Measurements from ENCODE around the gene RAP2A.

Gene RAP2A

DNA sequence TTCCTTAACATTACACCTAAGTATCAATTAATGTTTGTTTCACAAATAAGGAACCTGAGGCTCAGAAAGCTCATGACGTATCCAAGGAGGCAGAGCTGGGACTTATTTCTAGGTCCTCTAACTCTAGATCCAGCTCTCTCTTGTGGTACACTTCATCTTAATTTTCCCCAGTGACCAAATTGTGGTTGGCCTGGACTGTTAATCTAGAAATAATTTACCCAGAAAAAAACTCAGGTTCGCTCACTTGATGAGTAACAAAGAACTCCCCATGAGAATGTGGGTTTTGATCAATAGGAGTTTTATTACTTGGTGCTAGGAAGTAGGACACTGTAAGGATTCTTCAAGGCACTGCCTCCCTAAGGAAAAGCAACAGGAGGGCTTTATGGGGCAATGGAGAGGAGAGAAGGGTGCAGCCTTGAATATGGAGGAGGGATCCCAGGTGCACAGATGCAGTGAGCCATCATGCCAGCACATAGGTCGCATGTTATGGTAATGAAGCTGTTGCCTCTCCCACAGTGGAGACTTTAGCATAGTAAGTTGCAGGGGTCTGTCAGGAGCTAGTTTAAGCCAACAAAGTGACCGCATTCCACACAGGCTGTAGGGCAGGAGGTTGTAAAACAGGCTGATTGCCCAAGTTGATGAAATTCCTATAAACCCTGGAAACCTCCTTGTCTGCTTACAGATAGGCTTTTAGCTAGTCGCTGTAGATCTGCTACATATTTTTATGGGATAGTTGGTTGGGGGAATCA lies 14.7 kb downstream of the RAP2A start:
- no peak for DNase-seq (ENCODE audit: low read depth, low spot score)

DNA sequence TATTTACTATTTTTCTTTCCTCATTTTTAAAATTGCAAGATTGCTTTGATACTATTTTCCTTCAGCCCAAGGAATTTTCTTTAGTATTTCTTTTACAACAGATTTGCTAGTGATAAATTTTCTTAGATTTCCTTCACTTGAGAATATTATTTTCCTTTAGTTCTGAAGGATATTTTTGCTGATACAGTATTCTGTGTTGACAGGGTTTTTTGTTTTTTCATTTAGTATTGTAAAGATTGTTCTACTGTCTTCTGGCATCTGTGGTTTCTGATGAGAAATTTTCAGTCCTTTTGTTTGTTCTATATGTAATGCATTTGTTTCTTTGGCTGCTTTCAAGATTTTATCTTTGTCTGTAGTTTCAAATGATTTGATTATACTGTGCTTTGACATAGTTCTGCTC lies 20.7 kb downstream of the RAP2A start:
- no peak for DNase-seq (ENCODE audit: low read depth, low spot score)

DNA sequence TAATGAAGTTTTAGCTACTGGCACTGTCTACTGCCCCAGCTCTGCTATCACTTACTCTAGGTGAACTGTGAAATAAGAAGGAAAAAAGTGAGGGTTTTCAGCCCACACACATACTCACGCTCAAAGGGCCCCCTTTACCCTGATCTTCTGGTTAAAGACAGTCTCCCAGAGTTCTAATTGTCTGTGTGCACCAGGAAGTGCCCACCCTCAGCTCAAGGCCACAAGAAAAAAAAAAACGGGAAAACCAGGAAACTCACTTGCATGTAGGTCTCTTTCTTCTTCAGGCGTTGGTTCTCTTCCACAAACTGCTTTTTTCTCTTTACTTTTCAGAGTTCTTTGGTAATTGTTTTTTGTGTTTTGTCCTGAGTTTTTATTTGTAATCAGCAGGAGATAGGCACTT lies 22.1 kb downstream of the RAP2A start:
- DNase-seq (ENCODE audit: low read depth, low spot score), result no peak

DNA sequence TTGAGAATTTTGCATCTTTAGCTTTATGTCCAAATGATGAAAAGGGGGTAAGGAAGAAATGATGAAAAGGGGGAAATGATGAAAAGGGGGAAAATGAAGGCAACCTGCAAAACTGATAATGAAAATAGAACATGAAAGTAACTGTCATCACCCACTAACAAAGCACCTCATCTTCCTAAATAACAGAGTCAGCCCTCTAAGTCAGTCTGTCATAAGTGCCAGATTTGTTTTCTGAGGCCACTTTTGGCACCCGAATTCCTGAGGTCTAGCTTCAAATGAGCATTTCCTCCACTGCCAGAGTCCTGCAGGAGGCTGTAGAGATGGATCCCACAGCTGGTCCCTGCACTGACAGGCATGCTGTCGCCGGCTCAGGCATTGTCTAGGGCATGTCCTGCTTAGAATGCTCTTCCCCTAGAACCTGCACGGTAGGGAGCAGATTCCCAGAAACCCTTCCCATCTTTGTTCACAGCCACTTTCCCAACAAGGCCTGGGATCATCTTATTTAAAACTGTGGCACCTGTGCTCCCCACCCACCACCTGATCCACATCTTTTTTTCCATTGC lies 25.3 kb downstream of the RAP2A start:
- DNase-seq (ENCODE audit: low read depth, low spot score), result no peak

DNA sequence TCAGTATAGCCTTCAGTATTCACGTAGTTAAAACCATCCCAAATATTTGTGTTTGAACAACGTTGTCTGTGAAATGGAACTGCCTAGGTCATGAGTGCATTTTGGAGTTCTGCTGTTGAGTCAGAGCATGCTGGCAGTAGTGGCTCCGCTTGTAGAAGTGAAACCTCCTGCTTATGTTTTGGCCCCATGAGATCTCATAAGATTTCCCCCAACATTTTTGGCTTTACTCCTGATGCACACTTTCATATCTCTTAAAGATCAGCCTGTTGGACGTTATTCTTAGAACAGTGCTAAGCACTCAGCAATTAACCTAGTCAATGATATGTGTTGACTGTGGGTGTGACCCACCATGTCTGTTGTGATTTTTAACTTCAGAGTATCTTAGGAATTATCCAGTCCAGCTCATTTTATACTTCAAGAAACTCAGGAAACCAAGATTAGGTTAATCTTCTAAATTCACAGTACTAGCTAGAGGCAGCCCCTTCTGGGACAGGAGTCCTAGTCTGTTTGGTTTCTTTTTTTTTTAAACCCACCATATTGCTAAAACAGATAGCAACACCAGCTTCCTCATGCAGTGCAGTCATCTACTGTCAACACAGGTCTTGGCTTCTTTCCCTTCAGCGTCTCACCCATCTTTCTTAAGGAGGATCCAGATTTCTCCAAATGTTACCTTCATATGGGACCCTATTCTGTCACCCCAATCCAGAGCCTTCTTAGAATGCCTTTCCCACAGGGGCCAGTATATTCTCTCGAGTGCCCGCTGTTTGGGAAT lies 26.2 kb downstream of the RAP2A start:
- DNase-seq (ENCODE audit: low read depth, low spot score), result no peak

DNA sequence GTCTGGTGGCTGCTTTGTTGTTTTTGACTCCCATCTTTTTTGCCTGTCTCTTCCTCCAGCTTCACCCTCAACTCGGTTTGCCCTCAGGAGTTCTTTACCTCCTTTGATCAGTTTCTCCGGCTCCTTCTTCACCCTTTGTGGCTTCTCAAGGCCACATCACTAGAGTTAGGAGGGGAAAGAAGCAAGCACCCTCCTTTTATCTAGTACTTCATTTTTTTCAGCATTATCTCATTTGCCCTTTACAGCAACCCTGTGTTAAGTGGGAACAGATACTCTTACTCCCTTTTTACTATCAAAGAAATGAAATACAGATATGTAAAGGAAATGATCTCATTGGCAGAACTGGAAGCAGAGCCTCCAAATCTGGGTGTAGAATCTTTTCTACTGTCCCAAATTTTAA lies 26.9 kb downstream of the RAP2A start:
- no peak for DNase-seq (ENCODE audit: low read depth, low spot score)

DNA sequence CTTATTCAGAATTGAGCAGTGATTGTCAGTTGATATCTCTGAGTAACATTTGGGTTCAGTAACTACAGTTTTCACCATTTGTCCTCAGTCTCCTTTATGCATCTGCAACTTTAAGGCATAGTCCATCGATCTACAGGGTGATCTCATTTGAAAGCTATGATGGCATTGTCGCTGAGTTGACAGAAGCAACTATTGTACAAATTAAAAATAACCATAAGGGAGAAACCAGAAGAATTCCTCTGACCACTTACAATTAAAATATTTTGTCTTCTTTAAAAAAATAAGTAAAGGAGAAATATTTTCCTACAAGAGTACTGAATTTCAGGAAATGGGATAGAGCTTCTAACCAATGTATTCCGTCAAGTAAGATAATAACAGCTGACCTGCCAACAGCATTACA lies 30.6 kb downstream of the RAP2A start:
- no peak for DNase-seq (ENCODE audit: low read depth, low spot score)

DNA sequence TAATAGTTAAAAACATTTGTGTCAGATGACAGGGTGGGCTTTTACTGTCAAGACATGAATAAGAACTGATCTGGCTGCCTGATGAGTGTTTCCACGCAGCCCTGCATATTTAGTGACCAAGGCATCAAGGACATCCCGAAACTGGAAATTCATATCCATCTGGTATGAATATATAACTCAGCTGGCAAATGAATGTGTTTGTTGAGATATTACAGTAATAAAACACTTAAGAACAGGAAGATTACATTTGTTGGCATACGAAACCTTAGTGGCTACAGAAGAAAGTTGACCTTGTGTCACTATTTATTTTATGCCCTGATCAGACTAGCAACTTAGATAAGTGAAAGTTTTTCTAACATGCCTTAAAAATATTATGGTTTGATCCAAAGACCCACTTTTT lies 32.8 kb downstream of the RAP2A start:
- DNase-seq (ENCODE audit: low read depth, low spot score), result no peak

DNA sequence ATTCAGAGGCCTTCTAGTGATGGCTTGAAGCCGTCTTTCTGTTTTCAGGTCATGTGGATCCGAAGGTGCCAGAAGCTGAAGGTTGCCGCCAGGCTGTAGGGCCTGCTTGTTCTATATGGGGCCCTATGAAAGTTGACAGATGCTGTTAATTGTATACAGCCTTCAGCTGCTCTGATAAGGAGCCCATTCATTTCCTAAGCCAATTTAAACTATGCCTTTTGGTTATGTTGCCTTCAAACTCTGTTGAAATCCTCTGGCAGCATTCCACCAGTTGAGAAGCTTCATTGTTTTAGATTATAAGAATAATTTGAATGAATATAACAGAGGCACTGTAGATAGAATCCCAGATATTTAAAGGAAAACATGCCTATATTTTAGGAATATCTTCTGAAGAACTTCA lies 34.4 kb downstream of the RAP2A start:
- DNase-seq (ENCODE audit: low read depth, low spot score), result no peak

DNA sequence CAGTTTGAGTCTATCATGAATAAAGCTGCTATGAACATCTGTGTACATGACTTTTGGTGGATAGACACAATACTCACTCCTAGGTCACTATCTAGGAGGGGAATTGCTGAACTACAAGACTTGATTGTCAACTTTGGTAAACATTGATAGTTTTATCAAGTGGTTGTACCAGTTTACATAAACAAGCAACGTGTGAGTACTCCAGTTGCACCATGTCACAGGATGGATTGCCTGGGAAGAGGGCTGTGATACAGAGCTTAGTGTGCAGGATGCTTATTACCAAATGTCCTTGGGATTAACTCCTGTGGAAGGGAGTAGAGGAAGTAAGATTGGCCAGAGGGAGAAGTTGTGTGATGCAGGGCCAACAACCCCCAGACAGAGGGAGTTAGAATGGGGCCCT lies 37.7 kb downstream of the RAP2A start:
- no peak for DNase-seq (ENCODE audit: low read depth, low spot score)

DNA sequence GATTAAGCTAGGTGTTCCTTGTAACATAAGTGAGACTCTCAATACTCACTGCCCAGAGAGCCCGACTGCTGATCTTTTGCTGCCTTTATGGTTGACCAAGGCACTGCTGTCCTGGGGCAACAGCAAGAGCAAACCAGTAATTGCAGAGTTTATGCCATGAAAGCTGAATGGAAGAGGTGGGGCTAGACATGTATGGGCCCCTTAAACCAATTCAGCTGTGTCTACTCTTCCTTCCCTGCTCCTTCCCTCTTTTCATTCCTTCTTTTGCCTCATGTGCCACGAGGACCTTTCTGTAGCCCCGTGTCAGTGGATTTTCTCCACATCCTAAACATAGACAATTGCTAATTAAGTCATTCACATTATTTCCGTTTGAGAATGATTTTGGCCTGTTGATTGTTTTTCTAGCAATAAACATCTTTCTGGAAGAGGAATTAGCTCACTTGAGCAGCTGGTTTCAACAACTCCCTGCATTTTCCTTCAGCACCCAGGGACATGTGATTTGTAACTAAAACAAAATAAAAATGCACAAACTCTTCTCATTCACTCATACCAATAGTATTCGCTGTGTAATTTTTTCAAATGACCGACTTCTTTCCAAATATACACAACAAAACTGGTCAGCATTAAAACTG lies 40.5 kb downstream of the RAP2A start:
- DNase-seq (ENCODE audit: low read depth, low spot score), result no peak

DNA sequence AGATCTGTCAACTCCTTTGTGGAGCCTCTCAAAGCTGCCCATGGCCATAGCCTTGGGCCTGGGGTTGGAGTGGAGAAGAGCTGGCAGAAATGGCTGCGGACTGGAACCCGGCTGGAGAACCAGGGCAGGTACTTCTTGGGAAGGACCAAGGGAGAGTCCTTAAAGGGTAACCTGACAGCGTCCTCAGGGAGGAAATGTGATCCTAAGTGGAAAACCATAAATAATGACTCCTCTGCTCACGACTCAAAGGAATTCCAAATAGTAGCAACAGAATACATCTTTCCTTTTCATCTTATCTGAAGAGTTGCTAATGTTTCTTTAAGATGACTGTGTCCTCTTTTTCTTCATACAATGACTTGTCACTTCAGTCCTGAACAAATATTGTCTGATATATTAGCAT lies 41.0 kb downstream of the RAP2A start:
- DNase-seq (ENCODE audit: low read depth, low spot score), result no peak

DNA sequence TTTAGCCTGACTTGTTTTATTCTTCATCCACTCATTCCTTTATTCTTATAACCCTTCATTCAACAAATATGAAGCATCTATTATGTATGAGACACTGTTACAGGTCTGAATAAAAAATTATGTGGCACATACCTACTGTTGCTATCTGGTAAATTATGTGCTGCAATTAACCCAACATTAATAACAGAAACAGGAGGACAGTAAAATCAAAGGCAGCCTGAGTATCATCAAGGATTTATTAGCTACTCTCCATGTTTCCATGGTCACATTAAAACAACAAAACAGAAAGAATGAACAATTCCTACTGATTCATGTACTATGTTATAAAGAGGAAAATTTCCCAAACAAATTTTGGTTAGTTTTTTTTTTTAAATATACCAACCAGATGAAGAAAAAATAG lies 43.9 kb downstream of the RAP2A start:
- no peak for DNase-seq (ENCODE audit: low read depth, low spot score)

DNA sequence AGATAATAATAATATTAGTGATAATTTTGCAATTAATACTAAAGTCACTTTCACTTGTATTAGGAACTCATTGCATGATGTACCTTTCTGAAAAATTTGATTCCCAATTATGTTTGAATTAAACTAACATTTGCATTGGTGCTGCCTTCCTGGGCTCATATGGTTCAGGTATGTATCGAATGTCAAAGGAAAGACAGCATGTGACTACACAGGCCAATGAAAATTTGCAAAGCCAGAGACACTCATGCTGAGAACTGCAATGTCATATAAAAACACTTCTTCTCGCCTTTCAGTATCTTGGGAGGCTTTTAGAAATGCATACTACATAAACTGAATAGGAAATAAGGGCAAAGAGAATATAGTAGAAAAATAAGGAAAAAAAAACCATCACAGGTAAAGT lies 44.3 kb downstream of the RAP2A start:
- no peak for DNase-seq (ENCODE audit: low read depth, low spot score)

DNA sequence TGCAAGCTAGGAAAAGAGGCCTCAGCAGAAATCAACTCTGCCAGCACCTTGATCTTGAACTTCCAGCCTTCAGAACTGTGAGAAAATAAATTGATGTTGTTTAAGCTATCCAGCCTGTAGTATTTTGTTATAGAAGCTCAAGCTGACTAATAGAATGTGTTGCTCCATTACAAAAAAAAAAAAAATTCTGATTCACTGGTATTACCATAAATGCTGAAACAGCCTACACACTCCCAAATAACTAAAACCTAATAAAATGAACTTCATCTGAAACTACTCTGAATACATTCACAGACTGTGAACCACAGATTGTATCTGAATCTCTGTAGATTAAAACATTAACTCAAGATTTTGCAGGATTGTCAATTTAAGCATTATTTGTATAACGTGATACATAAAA lies 49.5 kb downstream of the RAP2A start:
- DNase-seq (ENCODE audit: low read depth, low spot score), result no peak

DNA sequence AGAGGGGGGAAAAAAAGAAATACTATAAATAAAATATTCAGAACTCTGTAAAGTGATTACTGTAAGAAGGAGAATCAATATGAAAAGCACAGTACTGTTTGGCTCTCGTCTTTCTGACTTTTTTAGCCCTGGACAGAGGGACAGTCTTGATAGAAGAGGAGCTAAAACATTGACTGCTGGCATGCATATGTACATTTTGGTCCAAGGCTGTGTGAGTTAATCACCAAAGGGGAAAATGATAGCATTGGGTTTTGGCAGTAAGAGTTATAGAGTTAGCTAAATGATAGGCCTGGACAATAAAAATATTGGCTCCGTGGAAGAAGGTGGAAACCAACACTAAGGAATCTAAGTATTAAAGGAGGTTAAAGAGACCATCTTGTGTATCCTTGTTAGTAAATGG lies 50.3 kb downstream of the RAP2A start:
- no peak for DNase-seq (ENCODE audit: low read depth, low spot score)

DNA sequence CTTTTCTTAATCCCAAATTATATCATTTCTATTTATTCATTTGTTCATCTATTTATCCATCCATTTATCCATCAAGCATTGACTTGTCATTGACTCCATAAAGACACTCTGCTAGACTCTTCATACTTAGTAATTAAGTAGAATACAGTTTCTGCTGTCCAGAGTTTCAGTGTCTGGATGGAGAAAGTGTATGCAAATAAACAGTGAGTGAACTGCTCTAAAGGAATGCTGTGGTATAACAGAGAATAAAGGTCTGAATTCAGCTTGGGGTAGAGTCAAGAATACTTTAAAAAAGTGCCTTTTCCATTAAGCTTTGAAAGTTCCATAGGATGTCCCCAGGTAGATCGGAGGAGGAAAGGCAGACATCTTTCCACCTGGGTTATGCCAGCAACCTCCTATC lies 51.4 kb downstream of the RAP2A start:
- no peak for DNase-seq (ENCODE audit: low read depth, low spot score)

DNA sequence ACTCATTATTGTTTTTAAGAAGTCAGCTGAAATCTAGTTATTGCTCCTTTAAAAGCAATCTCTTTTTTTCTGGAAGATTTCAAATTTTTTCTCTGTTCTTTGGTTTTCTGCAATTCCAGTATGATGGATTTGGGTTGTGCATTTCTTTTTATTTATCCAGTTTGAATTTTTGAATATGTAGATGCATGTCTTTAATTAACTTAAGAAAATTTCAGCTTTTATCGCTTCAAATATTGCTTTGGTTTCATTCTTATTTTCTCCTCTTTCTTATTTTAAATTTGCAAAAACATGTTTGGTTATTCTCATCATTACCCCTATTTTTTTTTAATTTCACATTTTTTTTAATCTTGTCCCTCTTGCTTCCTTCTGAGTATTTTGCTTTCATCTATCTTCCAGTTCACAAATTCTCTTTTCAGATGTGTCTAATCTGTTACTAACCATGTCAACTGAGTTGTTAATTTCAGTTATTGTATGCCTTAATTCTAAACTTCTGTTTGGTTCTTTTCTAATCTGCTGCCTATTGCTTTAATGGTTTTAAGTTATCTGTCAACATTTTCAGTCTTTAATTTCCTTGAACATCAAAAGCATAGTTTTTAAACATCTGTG lies 56.8 kb downstream of the RAP2A start:
- DNase-seq (ENCODE audit: low read depth, low spot score), result no peak

DNA sequence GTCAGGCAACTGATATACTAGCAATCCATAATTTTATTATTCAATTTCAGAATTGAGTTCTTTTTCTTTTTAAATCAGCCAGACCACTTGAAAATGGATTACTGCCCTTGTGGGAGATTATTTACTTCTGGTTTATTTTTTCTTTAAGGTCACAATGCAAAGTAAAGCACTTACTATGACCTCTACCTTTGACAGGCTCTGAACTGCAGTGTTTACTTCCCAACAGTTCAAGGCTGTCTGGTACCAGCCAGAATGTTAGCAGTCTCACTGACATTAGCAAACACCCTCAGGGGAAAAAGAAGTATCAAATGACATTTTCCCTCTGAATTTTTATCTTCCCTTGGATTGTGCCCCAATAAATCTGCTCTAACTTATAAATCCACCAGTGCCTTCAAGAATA lies 57.5 kb downstream of the RAP2A start:
- DNase-seq (ENCODE audit: low read depth, low spot score), result no peak

DNA sequence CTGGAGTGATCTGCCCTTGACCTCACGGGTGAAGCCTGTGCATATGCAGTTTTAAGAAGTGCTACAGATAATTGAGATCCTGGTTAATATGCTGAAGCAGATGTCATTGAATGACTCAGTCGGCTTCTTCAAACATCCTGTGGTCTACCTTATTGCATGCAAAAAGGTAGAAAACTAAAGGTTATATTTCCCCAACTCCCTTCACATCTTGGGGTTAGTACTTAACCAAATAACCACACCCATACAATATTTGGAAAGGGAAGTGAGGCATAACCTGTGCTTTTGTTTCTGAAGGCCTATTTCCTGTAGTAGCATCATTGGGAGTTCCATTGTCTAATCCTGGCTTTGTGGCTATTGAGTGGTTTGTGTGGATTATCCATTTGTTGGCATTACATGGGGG lies 58.3 kb downstream of the RAP2A start:
- DNase-seq (ENCODE audit: low read depth, low spot score), result no peak

DNA sequence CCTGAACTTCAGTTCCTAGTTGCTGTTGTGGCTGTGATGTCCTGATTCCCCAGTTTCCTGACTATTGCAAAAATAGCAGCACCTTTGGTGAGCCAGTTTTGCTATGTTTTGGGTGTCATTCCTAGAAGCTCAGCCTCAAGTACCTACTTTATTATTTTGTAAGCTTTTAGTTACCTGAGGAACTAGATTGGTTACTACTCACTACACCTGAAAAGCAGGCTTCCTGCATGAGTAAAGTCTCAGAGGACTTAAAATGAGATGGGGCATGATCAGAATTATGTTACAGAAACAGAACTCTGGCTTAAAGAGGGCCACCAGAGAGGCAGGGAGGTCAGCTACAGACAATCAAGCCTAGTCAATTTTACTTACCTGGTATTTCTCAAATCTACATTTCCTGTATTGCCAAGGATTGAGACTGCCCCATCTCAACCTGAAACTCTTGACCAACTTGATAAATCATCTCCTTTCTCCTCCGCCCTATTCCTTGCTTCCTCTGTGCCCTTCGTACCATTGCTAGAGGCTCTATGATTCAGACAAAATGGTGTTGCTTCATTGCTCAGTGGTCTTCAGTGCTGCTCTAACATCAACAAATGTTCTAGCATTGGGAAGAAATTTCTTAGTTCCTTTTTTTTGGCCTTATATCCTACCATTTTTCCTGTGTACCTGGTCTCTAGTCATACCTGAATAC lies 58.9 kb downstream of the RAP2A start:
- DNase-seq (ENCODE audit: low read depth, low spot score), result no peak

DNA sequence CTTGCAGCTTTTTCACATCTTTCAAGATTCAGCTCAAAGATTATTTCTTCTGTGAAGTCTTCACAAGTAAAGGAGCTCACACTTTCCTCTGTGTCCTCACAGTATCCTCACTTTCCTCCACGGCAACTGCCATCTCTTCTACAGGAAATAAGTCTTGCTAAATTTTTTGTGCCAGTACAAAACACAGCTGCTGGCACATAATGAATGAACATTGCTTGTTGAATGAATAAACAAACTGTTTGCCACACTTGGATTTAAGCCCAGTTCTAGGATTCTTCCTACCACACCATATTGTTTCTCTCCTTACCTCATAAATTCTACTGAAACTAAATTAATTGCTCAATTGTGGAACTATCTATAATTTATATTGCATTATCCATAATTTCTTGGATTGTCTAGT lies 59.5 kb downstream of the RAP2A start:
- DNase-seq (ENCODE audit: low read depth, low spot score), result no peak
